HFFc6 (cell line): ENCODE results near the gene SGIP1. TPM values are rescaled to one million over a fixed set of nuclear protein-coding genes. Genes with fewer than 3 reads are reported as not detected.

Experiments
- DNase-seq: peaks from one replicate; pipeline ENCODE4 v3.0.0-alpha.2; 2018
- H3K27ac Mint-ChIP-seq: 2 replicates; pipeline ENCODE4 v1.8.0; 2020; ENCODE audit warnings: mild to moderate bottlenecking, mixed read lengths
- H3K27me3 Mint-ChIP-seq: 2 replicates; pipeline ENCODE4 v1.8.0; 2021; ENCODE audit warnings: mild to moderate bottlenecking, moderate library complexity, mixed read lengths; ENCODE audit not compliant: insufficient read depth
- H3K36me3 Mint-ChIP-seq: 2 replicates; pipeline ENCODE4 v1.8.0; 2021; ENCODE audit warnings: low read depth, mixed read lengths
- H3K4me1 Mint-ChIP-seq: 2 replicates; pipeline ENCODE4 v1.8.0; 2020; ENCODE audit warnings: low read depth, mixed read lengths
- H3K4me3 Mint-ChIP-seq: 2 replicates; pipeline ENCODE4 v1.8.0; 2020; ENCODE audit warnings: mild to moderate bottlenecking, moderate library complexity, mixed read lengths
- H3K9me3 Mint-ChIP-seq: 2 replicates; pipeline ENCODE4 v1.8.0; 2020; ENCODE audit warnings: mild to moderate bottlenecking, mixed read lengths
- total RNA-seq, 6 experiments: library from RNA; stranded (reverse); fragmentation: NEBNext Ultra II Directional; extraction: Animal tissue kit (Norgen Biotek cat#: 25700); gene quantifications; 2 replicates in 1 of 6; 3 replicates in 5 of 6; pipeline ENCODE4 v1.2.3, GENCODE V29; 2021
- TF ChIP-seq, protein P1 (sequence below): fragments of 200-600 bp; sonication (generic); IDR thresholded peaks from 2 replicates; pipeline ENCODE4 v1.5.0; 2021; ENCODE audit warnings: antibody characterized with exemption, mild to moderate bottlenecking

SGIP1 gene
- total RNA-seq, 6 experiments from 2014 or later = 53.3 to 72.0 (median 57.9) TPM

DNA sequence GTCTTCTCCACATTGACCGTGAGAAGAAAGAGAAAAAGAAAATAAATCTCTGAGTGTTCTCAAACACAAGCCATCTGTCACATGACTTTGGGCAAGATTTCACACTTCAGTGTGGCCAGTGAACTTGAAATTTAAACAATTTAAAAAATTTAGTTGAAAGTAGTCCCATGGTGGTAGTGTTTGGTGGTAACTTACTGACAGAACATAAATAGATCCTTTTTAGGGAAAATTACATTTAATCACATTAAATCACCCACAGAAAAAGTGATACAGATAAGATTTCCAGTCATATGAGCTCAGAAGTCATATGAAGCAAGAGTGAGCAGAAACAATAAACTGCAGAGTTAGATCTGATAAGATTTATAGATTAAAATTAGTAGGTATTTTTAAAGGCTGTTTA is 31.9 kb upstream of the SGIP1 start:
- peaks cover 73% of the 10 kb centered on the region for H3K4me1 Mint-ChIP-seq
- no peaks in the 10 kb centered on the region for H3K9me3 Mint-ChIP-seq
- no peak for DNase-seq

DNA sequence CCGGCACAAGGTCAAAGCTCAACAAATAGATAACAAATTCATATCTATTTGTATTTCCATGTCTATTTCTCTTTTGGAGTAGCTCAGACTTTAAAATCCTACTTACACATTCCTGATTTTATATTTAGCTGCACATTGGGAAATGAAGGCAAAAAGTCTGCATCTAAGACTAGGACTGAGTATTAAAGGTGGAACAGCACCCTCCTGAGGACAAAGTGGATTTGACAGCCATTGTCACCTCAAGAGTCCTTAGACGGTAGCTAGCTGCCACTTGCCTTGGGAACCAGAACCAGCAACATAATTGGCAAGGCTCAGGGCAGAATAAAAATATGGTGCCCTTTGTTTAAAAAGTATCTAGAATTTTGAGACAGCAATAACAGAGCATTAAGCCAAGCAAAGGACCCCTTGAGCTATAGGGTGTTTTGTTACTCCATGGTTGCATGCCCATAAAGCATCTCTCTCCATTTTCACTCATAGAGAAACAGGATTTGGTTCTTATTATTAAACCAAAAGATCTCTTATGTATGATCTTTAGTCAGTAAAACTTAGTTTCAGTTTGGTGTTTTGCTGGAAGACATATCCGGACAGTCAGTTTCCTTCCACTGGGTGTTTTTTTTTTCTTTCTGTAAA is 30.0 kb upstream of the SGIP1 start:
- no peaks in the 10 kb centered on the region; the same call in 1 of the 2 replicates for H3K27me3 Mint-ChIP-seq
- DNase-seq = peak; percentile 72
- TF ChIP-seq, protein P1, sequence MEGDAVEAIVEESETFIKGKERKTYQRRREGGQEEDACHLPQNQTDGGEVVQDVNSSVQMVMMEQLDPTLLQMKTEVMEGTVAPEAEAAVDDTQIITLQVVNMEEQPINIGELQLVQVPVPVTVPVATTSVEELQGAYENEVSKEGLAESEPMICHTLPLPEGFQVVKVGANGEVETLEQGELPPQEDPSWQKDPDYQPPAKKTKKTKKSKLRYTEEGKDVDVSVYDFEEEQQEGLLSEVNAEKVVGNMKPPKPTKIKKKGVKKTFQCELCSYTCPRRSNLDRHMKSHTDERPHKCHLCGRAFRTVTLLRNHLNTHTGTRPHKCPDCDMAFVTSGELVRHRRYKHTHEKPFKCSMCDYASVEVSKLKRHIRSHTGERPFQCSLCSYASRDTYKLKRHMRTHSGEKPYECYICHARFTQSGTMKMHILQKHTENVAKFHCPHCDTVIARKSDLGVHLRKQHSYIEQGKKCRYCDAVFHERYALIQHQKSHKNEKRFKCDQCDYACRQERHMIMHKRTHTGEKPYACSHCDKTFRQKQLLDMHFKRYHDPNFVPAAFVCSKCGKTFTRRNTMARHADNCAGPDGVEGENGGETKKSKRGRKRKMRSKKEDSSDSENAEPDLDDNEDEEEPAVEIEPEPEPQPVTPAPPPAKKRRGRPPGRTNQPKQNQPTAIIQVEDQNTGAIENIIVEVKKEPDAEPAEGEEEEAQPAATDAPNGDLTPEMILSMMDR = peak; percentile 93
- H3K9me3 Mint-ChIP-seq = no peaks in the 10 kb centered on the region
- no peak overlapping the region; the same call in 1 of the 2 replicates for H3K4me3 Mint-ChIP-seq
- H3K4me1 Mint-ChIP-seq = peaks cover 76% of the 10 kb centered on the region
- no peaks in the 10 kb centered on the region; the same call in 1 of the 2 replicates for H3K36me3 Mint-ChIP-seq
- H3K27ac Mint-ChIP-seq = peak overlapping the region; percentile 61

More for the DNA sequence above, 31.9 kb upstream of the SGIP1 start:
- H3K27ac Mint-ChIP-seq = peak overlapping the region; percentile 24; the same call in 1 of the 2 replicates
- H3K36me3 Mint-ChIP-seq = no peaks in the 10 kb centered on the region
- no peaks in the 10 kb centered on the region for H3K27me3 Mint-ChIP-seq
- H3K4me3 Mint-ChIP-seq = no peak overlapping the region
- TF ChIP-seq, protein P1 = no peak

DNA sequence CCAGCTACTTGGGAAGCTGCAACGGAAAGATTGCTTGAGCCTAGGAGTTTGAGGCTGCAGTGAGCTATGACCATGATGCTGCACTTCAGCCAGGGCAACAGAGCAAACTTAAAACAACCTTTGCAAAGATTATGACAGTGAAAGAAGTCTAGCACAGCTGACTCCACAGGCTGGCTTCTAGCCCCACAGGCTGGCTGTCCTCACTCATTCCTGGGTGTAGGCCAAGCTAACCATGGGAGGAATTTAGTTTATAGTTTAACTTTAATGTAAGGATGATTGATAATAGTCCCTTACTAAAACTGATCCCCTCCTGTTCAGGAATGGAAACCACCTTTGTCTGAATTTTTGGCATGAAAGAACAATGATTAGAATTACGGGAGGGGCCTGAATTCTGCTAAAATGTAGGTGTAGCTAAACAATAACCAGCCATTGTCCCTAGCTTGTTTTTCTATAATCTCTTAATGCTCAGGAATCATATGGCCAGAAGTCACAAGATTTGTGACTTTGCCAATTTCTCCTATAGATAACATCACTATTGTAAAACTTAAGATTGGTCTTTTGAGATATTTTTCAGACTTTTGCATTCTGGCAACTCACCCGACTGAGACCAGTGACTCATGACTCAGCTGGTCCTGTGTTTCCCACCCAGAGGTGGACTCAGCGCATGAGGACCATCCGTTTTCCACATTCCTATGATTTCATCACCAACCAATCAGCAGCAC is 28.1 kb upstream of the SGIP1 start:
- peak overlapping the region; percentile 20; the same call in 1 of the 2 replicates for H3K4me3 Mint-ChIP-seq
- H3K9me3 Mint-ChIP-seq = no peaks in the 10 kb centered on the region
- H3K27ac Mint-ChIP-seq = peak overlapping the region; percentile 71
- peak; percentile 81 for DNase-seq
- peaks cover 71% of the 10 kb centered on the region for H3K4me1 Mint-ChIP-seq
- no peaks in the 10 kb centered on the region; the same call in 1 of the 2 replicates for H3K27me3 Mint-ChIP-seq
- TF ChIP-seq, protein P1 = no peak
- H3K36me3 Mint-ChIP-seq = no peaks in the 10 kb centered on the region; the same call in 1 of the 2 replicates

DNA sequence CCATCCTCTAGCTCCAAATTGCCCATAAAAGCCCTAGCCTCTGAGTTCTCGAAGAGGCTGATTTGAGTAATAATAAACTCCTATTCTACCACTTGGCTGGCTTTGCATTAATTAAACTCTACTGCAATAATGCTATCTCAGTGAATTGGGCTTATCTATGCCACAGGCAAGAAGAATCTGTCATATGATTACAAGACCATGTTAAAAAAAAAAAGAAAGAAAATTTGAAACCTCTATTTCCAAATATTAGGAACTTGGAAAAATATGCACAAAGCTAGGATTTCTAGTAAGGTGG is 27.6 kb upstream of the SGIP1 start:
- H3K4me3 Mint-ChIP-seq = peak overlapping the region; percentile 20; the same call in 1 of the 2 replicates
- no peaks in the 10 kb centered on the region; the same call in 1 of the 2 replicates for H3K27me3 Mint-ChIP-seq
- no peak for DNase-seq
- H3K4me1 Mint-ChIP-seq = peaks cover 73% of the 10 kb centered on the region
- no peaks in the 10 kb centered on the region; the same call in 1 of the 2 replicates for H3K36me3 Mint-ChIP-seq
- no peaks in the 10 kb centered on the region for H3K9me3 Mint-ChIP-seq
- TF ChIP-seq, protein P1 = no peak
- peak overlapping the region; percentile 71 for H3K27ac Mint-ChIP-seq

DNA sequence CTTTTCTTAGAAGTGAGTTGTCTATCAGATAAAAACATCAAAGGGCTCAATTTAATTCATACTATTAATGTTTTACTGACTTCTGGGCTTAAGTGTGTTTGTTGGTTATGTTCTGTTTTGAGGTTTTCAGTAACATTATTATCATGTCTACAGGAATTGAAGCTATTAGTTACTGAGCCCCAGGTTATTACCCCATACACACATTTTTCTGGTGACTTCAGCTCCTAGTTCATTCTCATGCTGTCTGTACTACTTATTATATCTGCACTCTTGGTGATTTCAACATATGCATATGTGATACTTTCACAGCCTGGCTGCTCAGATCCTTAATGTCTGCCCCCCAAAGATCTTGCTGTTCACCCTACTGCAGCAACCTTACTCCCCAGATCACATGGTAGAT is 27.0 kb upstream of the SGIP1 start:
- H3K27ac Mint-ChIP-seq = peak overlapping the region; percentile 71
- DNase-seq = no peak
- TF ChIP-seq, protein P1 = no peak
- H3K4me3 Mint-ChIP-seq = no peak overlapping the region
- no peaks in the 10 kb centered on the region; the same call in 1 of the 2 replicates for H3K36me3 Mint-ChIP-seq
- H3K9me3 Mint-ChIP-seq = no peaks in the 10 kb centered on the region
- peaks cover 69% of the 10 kb centered on the region for H3K4me1 Mint-ChIP-seq
- H3K27me3 Mint-ChIP-seq = no peaks in the 10 kb centered on the region; the same call in 1 of the 2 replicates
